ENCODE measurements around the gene HFM1.
A peak's percentile ranks its signal among the peaks of the same experiment; 100 is the strongest.
"Not testable (repeated sequence)": the region's sequence is repeated elsewhere in the genome, so short reads cannot be mapped to it uniquely, and the experiment has no call there.

The HFM1 gene

GRCh38 chr1:91404151-91405012 lies at the start of gene HFM1:
HFM1 (minus strand) TSS chr1:91404837; CDS start chr1:91401082, 3,755 bp downstream.
- TF ChIP-seq, protein P1, sequence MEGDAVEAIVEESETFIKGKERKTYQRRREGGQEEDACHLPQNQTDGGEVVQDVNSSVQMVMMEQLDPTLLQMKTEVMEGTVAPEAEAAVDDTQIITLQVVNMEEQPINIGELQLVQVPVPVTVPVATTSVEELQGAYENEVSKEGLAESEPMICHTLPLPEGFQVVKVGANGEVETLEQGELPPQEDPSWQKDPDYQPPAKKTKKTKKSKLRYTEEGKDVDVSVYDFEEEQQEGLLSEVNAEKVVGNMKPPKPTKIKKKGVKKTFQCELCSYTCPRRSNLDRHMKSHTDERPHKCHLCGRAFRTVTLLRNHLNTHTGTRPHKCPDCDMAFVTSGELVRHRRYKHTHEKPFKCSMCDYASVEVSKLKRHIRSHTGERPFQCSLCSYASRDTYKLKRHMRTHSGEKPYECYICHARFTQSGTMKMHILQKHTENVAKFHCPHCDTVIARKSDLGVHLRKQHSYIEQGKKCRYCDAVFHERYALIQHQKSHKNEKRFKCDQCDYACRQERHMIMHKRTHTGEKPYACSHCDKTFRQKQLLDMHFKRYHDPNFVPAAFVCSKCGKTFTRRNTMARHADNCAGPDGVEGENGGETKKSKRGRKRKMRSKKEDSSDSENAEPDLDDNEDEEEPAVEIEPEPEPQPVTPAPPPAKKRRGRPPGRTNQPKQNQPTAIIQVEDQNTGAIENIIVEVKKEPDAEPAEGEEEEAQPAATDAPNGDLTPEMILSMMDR (conservative IDR thresholded peaks at IDR 0.05; ENCODE audit: control insufficient read depth, insufficient read depth, low read depth, low read length) = no peak
- peak within 1 kb of the TSS; percentile 71 for H3K4me3 ChIP-seq (ENCODE audit: control insufficient read depth, low read depth, low read length)
- peak; percentile 71 for DNase-seq (ENCODE audit: low read depth)

DNA sequence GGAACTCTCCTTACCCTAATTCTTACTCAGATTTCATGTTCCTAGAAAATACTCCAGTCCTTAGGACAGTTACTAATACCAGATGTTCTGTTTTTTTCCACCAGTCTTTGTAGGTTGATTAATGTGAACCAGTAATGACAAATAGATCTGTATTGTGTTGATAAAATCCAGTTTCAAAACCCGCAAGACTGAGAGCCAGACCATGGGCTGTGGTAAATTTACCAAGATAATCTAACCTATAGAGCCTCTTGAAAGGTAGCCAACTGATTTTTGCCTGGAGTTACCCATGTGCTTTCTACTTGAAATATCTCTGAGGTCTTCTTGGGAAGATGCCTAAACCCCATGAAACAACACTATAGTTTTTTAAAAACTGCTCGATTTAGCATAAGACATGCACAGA lies 49.5 kb upstream of the HFM1 start:
- TF ChIP-seq, protein P1 (conservative IDR thresholded peaks at IDR 0.05; ENCODE audit: control insufficient read depth, insufficient read depth, low read depth, low read length) = no peak
- DNase-seq (ENCODE audit: low read depth) = no peak
- no peak overlapping the region for H3K4me3 ChIP-seq (ENCODE audit: control insufficient read depth, low read depth, low read length)

- DNase-seq (ENCODE audit: low read depth) = no peak
- H3K4me3 ChIP-seq (ENCODE audit: control insufficient read depth, low read depth, low read length) = no peak overlapping the region
- TF ChIP-seq, protein P1 (conservative IDR thresholded peaks at IDR 0.05; ENCODE audit: control insufficient read depth, insufficient read depth, low read depth, low read length) = no peak
Measured at GRCh38 chr1:91450260-91450659, 45.6 kb upstream of the HFM1 start.

GRCh38 chr1:91447782-91448181 lies 43.1 kb upstream of the HFM1 start:
- H3K4me3 ChIP-seq (ENCODE audit: control insufficient read depth, low read depth, low read length); DNase-seq (ENCODE audit: low read depth): not testable (repeated sequence)

- DNase-seq (ENCODE audit: low read depth) = not testable (repeated sequence)
Measured at GRCh38 chr1:91441980-91442379, 37.3 kb upstream of the HFM1 start.

GRCh38 chr1:91440847-91441246 lies 36.2 kb upstream of the HFM1 start:
- DNase-seq (ENCODE audit: low read depth) = peak; percentile 35
- TF ChIP-seq, protein P1 (conservative IDR thresholded peaks at IDR 0.05; ENCODE audit: control insufficient read depth, insufficient read depth, low read depth, low read length) = peak; percentile 46
- no peak overlapping the region for H3K4me3 ChIP-seq (ENCODE audit: control insufficient read depth, low read depth, low read length)

More at GRCh38 chr1:91441980-91442379, 37.3 kb upstream of the HFM1 start:
- not testable (repeated sequence) for H3K4me3 ChIP-seq (ENCODE audit: control insufficient read depth, low read depth, low read length)

- TF ChIP-seq, protein P1 (conservative IDR thresholded peaks at IDR 0.05; ENCODE audit: control insufficient read depth, insufficient read depth, low read depth, low read length) = no peak
- no peak overlapping the region for H3K4me3 ChIP-seq (ENCODE audit: control insufficient read depth, low read depth, low read length)
- DNase-seq (ENCODE audit: low read depth) = no peak
Measured at GRCh38 chr1:91439016-91439415, 34.4 kb upstream of the HFM1 start.

Measured in fibroblast of mammary gland (primary cell).